Measurements from ENCODE around the gene AOPEP. TPM values are rescaled to one million over a fixed set of nuclear protein-coding genes. Genes with fewer than 3 reads are reported as not detected.

The AOPEP gene
- total and polyA plus RNA-seq, 9 of the 15 experiments (the other 6 are each of a cell fraction or from before 2014, with no cell fraction given) = 4.5 to 19.3 (median 13.5) TPM

GRCh38 chr9:94985649-94986048, 259.1 kb downstream of the AOPEP start (continued):
- 0 out of 2 replicates have a peak, but pooled peaks have one; percentile 38 for TF ChIP-seq SMARCA4 (IDR thresholded peaks at IDR 0.05)
- TF ChIP-seq BMI1 (IDR thresholded peaks at IDR 0.05; ENCODE audit: low read length) = no peak
- TF ChIP-seq IFI16 (CRISPR knock-in tag; IDR thresholded peaks at IDR 0.05) = no peak
- TF ChIP-seq POLR3A (IDR thresholded peaks at IDR 0.05; ENCODE audit: borderline replicate concordance, extremely low read depth, insufficient read depth, insufficient read length) = no peak
- TF ChIP-seq ZBTB17 (CRISPR knock-in tag; IDR thresholded peaks at IDR 0.05) = no peak
- TF ChIP-seq HDAC6 (IDR thresholded peaks at IDR 0.05; ENCODE audit: low read depth, low read length) = no peak
- peak; percentile 51; the same call in 1 of the 2 replicates for TF ChIP-seq ETV1 (tag; conservative IDR thresholded peaks at IDR 0.05; ENCODE audit: low read depth)
- TF ChIP-seq ATF6 (CRISPR knock-in tag; IDR thresholded peaks at IDR 0.05) = no peak
- no peak for TF ChIP-seq NCOA4 (IDR thresholded peaks at IDR 0.05; ENCODE audit: partially characterized antibody)
- no peak for TF ChIP-seq CREB5 (CRISPR knock-in tag; IDR thresholded peaks at IDR 0.05)
- no peak for TF ChIP-seq CLOCK (CRISPR knock-in tag; IDR thresholded peaks at IDR 0.05; ENCODE audit: borderline replicate concordance)
- no peak for TF ChIP-seq CREB1 (IDR thresholded peaks at IDR 0.05)
- TF ChIP-seq CREB1 (CRISPR knock-in tag; IDR thresholded peaks at IDR 0.05) = no peak
- TF ChIP-seq NR2F6 (CRISPR knock-in tag; IDR thresholded peaks at IDR 0.05) = no peak
- no peak for TF ChIP-seq NCOA6 (IDR thresholded peaks at IDR 0.05)
- TF ChIP-seq ZNF57 (CRISPR knock-in tag; IDR thresholded peaks at IDR 0.05) = no peak
- no peak for TF ChIP-seq ZFP30 (CRISPR knock-in tag; IDR thresholded peaks at IDR 0.05; ENCODE audit: borderline replicate concordance)
- no peak for TF ChIP-seq THAP7 (CRISPR knock-in tag; IDR thresholded peaks at IDR 0.05)
- peak; percentile 75; the same call in 1 of the 2 replicates for TF ChIP-seq JUND (IDR thresholded peaks at IDR 0.05; ENCODE audit: borderline replicate concordance, low read depth, low read length)
- TF ChIP-seq JUND (tag; IDR thresholded peaks at IDR 0.05; ENCODE audit: borderline replicate concordance, low read depth, low read length) = peak; percentile 37; the same call in 1 of the 3 replicates
- no peak for TF ChIP-seq ZNF408 (CRISPR knock-in tag; IDR thresholded peaks at IDR 0.05; ENCODE audit: low read depth)
- 0 out of 2 replicates have a peak, but pooled peaks have one; percentile 11 for TF ChIP-seq MYC (IDR thresholded peaks at IDR 0.05; ENCODE audit: low read depth, low read length)
- no peak for TF ChIP-seq MYC (CRISPR knock-in tag; IDR thresholded peaks at IDR 0.05; ENCODE audit: borderline replicate concordance, low read depth)
- TF ChIP-seq NR2C2 (CRISPR knock-in tag; IDR thresholded peaks at IDR 0.05) = no peak
- TF ChIP-seq NR2C2 (tag; IDR thresholded peaks at IDR 0.05) = no peak

All from K562 (cell line).